Vagina (tissue), 2 donors: ENCODE data around the gene FGF3. TPM values are rescaled to one million over a fixed set of nuclear protein-coding genes. Genes with fewer than 3 reads are reported as not detected.

Experiments
- DNase-seq, 2 donors: peaks; one replicate each; pipeline ENCODE4 v3.0.0-alpha.2; 2017; ENCODE audit errors: extremely low spot score in 2 of 2
- H3K27ac ChIP-seq: fragments of 200-600 bp; sonication (generic); one replicate; pipeline ENCODE4 v1.5.1; 2019
- H3K27me3 ChIP-seq: fragments of 200-600 bp; sonication (generic); one replicate; pipeline ENCODE4 v1.5.1; 2019
- H3K36me3 ChIP-seq, 2 donors: fragments of 200-600 bp; sonication (generic); one replicate each; pipeline ENCODE4 v1.5.1; 2017 to 2019
- H3K4me1 ChIP-seq: fragments of 200-600 bp; sonication (generic); one replicate; pipeline ENCODE4 v1.5.1; 2019
- H3K4me3 ChIP-seq, 2 donors: fragments of 200-600 bp; sonication (generic); 1 replicate in 1 of 2; 2 replicates in 1 of 2; pipeline ENCODE4 v1.5.1; 2016 to 2019
- H3K9me3 ChIP-seq: fragments of 200-600 bp; sonication (generic); one replicate; pipeline ENCODE4 v1.5.1; 2019
- POLR2A ChIP-seq, 2 donors: fragments of 450-650 bp; IDR thresholded peaks; one replicate each; pipeline ENCODE4 v1.6.1; 2017; ENCODE audit warnings: antibody characterized with exemption in 2 of 2, mild to moderate bottlenecking in 2 of 2, moderate library complexity in 2 of 2
- POLR2AphosphoS5 ChIP-seq, 2 donors: sonication (generic); formaldehyde crosslinking; IDR thresholded peaks; one replicate each; pipeline ENCODE4 v1.9.0; 2017; ENCODE audit warnings: antibody characterized with exemption in 2 of 2, mild to moderate bottlenecking in 2 of 2, low read depth in 1 of 2; ENCODE audit not compliant: insufficient read depth in 1 of 2
- intact Hi-C: fragments of 100-400 bp; cut with DNase I; formaldehyde crosslinking; loops from one replicate; pipeline ENCODE4 v1.15.1; 2023
- total RNA-seq: library from RNA; depleted of rRNA; stranded (reverse); fragments of >200 nt; gene quantifications from one replicate; pipeline ENCODE4 v1.2.3, GENCODE V29; 2016
- TF ChIP-seq, protein P1 (sequence below), 3 experiments: fragments of 450-650 bp in 2 of 3; fragments of 200-600 bp in 1 of 3; sonication (generic) in 1 of 3; IDR thresholded peaks; one replicate each; pipeline ENCODE4 v1.5.1; 2017 to 2019; ENCODE audit warnings: antibody characterized with exemption in 3 of 3, mild to moderate bottlenecking in 2 of 3, moderate library complexity in 2 of 3

Gene FGF3
- total RNA-seq, 1 donor from 2014 or later: not detected

DNA sequence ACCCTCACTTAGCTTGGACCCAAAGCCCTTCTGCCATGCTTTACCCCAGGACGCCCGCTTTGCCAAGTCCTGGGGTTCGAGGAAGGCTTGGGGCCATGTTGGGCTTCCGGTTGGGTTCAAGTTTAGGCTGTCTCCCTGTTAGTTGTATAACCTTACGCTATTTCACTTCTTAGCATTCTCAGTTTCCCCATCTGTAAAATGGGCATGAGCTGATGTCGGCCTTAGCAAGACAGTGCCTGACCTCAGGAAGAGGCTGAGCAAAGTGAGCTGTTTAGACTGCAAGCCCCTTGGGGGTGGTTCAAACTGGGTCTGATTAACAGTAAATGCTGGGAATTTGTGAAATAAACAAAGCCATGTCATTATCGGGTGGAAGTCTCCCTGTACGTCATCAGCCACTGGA lies 40.8 kb downstream of the FGF3 start:
- no peak overlapping the region for H3K27ac ChIP-seq
- H3K36me3 ChIP-seq: no peaks in the 10 kb centered on the region
- DNase-seq: no peak
- peaks cover 10% of the 10 kb centered on the region for H3K27me3 ChIP-seq
- TF ChIP-seq, protein P1, sequence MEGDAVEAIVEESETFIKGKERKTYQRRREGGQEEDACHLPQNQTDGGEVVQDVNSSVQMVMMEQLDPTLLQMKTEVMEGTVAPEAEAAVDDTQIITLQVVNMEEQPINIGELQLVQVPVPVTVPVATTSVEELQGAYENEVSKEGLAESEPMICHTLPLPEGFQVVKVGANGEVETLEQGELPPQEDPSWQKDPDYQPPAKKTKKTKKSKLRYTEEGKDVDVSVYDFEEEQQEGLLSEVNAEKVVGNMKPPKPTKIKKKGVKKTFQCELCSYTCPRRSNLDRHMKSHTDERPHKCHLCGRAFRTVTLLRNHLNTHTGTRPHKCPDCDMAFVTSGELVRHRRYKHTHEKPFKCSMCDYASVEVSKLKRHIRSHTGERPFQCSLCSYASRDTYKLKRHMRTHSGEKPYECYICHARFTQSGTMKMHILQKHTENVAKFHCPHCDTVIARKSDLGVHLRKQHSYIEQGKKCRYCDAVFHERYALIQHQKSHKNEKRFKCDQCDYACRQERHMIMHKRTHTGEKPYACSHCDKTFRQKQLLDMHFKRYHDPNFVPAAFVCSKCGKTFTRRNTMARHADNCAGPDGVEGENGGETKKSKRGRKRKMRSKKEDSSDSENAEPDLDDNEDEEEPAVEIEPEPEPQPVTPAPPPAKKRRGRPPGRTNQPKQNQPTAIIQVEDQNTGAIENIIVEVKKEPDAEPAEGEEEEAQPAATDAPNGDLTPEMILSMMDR (IDR thresholded peaks at IDR 0.05): no peak
- intact Hi-C loops: no loop called here
- no peak overlapping the region for H3K4me3 ChIP-seq
- H3K4me1 ChIP-seq: no peaks in the 10 kb centered on the region
- H3K9me3 ChIP-seq: no peaks in the 10 kb centered on the region

- Histone ChIP-seq H3K27me3 (peaks cover 10% of the 10 kb centered on the region), H3K4me3 (no peak within 1 kb of the TSS), H3K27ac (no peak within 1 kb of the TSS), H3K4me1 (no peaks in the 10 kb centered on the region), H3K9me3 (no peaks in the 10 kb centered on the region), H3K36me3 (no peaks in the 10 kb centered on the region)
- intact Hi-C loops: no loop called here
- no peak for DNase-seq
- TF ChIP-seq, protein P1 (IDR thresholded peaks at IDR 0.05): no peak
- no peak for TF ChIP-seq POLR2AphosphoS5 (IDR thresholded peaks at IDR 0.05; ENCODE audit: insufficient read depth in 1 of 2, low read depth in 1 of 2)
These were observed 44.0 kb downstream of the FGF3 start, which contains the start of gene FGF4 for GRCh38 chr11:69775163-69775755. TSS of gene FGF4 (minus strand) at chr11:69775341. CDS start at chr11:69775084, 257 bp downstream.

GRCh38 chr11:69774354-69775162 lies 44.7 kb downstream of the FGF3 start:
- no peak overlapping the region for H3K27ac ChIP-seq
- intact Hi-C loops: no loop called here
- H3K4me3 ChIP-seq: no peak overlapping the region
- H3K4me1 ChIP-seq: no peaks in the 10 kb centered on the region
- no peak for DNase-seq
- no peaks in the 10 kb centered on the region for H3K36me3 ChIP-seq
- no peaks in the 10 kb centered on the region for H3K9me3 ChIP-seq
- H3K27me3 ChIP-seq: peaks cover 10% of the 10 kb centered on the region
- TF ChIP-seq POLR2A (IDR thresholded peaks at IDR 0.05): no peak

DNA sequence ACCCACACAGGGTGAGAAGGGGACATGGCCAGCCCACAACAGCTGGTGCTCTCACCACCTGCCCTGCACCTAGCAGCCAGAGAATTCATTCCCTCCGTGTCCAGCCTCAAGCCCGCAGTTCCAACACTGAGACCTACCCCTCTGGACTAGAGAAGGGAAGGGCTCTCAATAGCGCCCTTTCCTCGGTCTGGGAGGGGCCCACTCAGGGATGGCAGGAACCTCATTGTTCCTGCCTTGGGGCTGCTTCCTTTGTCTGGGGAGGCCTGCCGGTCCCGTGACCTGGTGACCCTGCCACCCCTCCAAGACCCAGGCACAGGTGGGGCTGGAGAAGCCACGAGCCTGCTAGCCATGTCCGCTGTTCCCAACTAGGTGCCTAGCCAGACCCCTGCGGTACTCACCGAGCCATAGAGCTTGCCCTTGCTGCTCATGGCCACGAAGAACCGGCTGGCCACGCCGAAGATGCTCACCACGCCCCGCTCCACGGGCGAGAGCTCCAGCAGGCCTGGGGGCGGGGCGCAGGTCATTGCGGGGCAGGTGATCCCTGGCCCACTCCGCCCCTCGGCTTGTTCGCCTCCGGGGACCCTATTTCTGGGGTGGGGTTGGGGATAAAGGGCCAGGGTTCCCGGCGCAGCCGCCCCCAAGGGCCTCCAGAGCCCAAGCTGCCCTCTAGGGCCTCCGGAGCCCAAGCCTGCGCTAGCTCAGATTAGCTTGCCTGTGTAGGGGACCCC lies 45.4 kb downstream of the FGF3 start:
- H3K4me1 ChIP-seq: no peaks in the 10 kb centered on the region
- H3K27me3 ChIP-seq: peaks cover 10% of the 10 kb centered on the region
- intact Hi-C loops: no loop called here
- no peak for DNase-seq
- H3K4me3 ChIP-seq: no peak overlapping the region
- H3K36me3 ChIP-seq: no peaks in the 10 kb centered on the region
- TF ChIP-seq, protein P1 (IDR thresholded peaks at IDR 0.05): no peak
- TF ChIP-seq POLR2AphosphoS5 (IDR thresholded peaks at IDR 0.05; ENCODE audit: insufficient read depth in 1 of 2, low read depth in 1 of 2): no peak
- TF ChIP-seq POLR2A (IDR thresholded peaks at IDR 0.05): no peak
- no peaks in the 10 kb centered on the region for H3K9me3 ChIP-seq
- H3K27ac ChIP-seq: no peak overlapping the region

GRCh38 chr11:69771466-69771865 lies 47.8 kb downstream of the FGF3 start:
- peaks cover 10% of the 10 kb centered on the region for H3K27me3 ChIP-seq
- no peak for DNase-seq

More at GRCh38 chr11:69771466-69771865, 47.8 kb downstream of the FGF3 start:
- Histone ChIP-seq H3K27ac (no peak overlapping the region), H3K36me3 (no peaks in the 10 kb centered on the region), H3K4me1 (no peaks in the 10 kb centered on the region), H3K4me3 (no peak overlapping the region), H3K9me3 (no peaks in the 10 kb centered on the region)
- TF ChIP-seq, protein P1 (IDR thresholded peaks at IDR 0.05): no peak
- TF ChIP-seq POLR2A (IDR thresholded peaks at IDR 0.05): no peak
- TF ChIP-seq POLR2AphosphoS5 (IDR thresholded peaks at IDR 0.05; ENCODE audit: insufficient read depth in 1 of 2, low read depth in 1 of 2): no peak
- intact Hi-C loops: no loop called here
